Adrenal gland (tissue), 5 donors: ENCODE data around the gene PRIMA1.

ENCODE experiments used
- POLR2A ChIP-seq, 2 donors: fragments of 450-650 bp; IDR thresholded peaks; one replicate each; pipeline ENCODE4 v1.6.1; 2017; ENCODE audit warnings: antibody characterized with exemption in 2 of 2, mild to moderate bottlenecking in 2 of 2, moderate library complexity in 1 of 2
- TF ChIP-seq, protein P1 (sequence below), 6 experiments: fragments of 450-650 bp in 4 of 6; fragments of 200-600 bp in 2 of 6; sonication (generic) in 1 of 6; IDR thresholded peaks; 1 replicate in 5 of 6; 2 replicates in 1 of 6; pipeline versions ENCODE4 v1.5.1 to v1.8.0; 2016 to 2021; ENCODE audit warnings: antibody characterized with exemption in 6 of 6, mild to moderate bottlenecking in 2 of 6, moderate library complexity in 1 of 6
- donor health status: DM: no; HTN: no; CAD: no.

DNA sequence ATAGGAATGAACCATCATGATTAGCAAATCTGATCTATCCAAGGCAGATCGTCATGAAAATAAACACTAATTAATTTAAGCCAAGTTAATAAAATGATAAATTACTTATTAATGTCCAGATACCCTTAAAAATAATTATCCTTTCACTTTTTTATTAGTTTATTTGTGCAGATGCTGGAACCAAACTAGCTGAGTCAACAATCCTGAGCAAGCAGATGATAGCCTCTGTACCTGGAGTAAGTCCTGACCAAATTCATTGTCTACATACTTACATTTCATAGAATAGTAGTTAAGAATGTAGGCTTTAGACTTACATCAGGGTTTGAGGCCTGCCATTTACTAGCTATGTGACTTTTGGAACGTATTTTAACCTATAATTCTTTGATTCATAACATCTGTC is 105.8 kb downstream of the PRIMA1 start:
- TF ChIP-seq, protein P1, sequence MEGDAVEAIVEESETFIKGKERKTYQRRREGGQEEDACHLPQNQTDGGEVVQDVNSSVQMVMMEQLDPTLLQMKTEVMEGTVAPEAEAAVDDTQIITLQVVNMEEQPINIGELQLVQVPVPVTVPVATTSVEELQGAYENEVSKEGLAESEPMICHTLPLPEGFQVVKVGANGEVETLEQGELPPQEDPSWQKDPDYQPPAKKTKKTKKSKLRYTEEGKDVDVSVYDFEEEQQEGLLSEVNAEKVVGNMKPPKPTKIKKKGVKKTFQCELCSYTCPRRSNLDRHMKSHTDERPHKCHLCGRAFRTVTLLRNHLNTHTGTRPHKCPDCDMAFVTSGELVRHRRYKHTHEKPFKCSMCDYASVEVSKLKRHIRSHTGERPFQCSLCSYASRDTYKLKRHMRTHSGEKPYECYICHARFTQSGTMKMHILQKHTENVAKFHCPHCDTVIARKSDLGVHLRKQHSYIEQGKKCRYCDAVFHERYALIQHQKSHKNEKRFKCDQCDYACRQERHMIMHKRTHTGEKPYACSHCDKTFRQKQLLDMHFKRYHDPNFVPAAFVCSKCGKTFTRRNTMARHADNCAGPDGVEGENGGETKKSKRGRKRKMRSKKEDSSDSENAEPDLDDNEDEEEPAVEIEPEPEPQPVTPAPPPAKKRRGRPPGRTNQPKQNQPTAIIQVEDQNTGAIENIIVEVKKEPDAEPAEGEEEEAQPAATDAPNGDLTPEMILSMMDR (IDR thresholded peaks at IDR 0.05), result no peak
- no peak for TF ChIP-seq POLR2A (IDR thresholded peaks at IDR 0.05)
